DND-41 (cell line): Measurements from ENCODE around the gene BTBD3.

Experiments
- CTCF ChIP-seq: IDR thresholded peaks from 2 replicates; pipeline ENCODE4 v1.5.1; 2012; ENCODE audit warnings: borderline replicate concordance, low read length, moderate library complexity, mild to moderate bottlenecking; ENCODE audit not compliant: poor library complexity, severe bottlenecking; ENCODE audit errors: extremely low read depth
- EZH2 ChIP-seq: IDR thresholded peaks from 3 replicates; pipeline ENCODE4 v1.6.1; 2012; ENCODE audit warnings: borderline replicate concordance, low read depth, mild to moderate bottlenecking, moderate library complexity, low read length, inconsistent platforms; ENCODE audit not compliant: severe bottlenecking

- no peak for TF ChIP-seq CTCF
- no peak for TF ChIP-seq EZH2
These were observed 36.2 kb upstream of the BTBD3 start for GRCh38 chr20:11881449-11881848.
